Measurements from ENCODE around the gene KDM4B. TPM values are rescaled to one million over a fixed set of nuclear protein-coding genes. Genes with fewer than 3 reads are reported as not detected.

Gene KDM4B
- total and polyA plus RNA-seq, 2 donors (not counting 1 experiment from before 2014, with no cell fraction given), result 6.4 to 14.4 TPM

DNA sequence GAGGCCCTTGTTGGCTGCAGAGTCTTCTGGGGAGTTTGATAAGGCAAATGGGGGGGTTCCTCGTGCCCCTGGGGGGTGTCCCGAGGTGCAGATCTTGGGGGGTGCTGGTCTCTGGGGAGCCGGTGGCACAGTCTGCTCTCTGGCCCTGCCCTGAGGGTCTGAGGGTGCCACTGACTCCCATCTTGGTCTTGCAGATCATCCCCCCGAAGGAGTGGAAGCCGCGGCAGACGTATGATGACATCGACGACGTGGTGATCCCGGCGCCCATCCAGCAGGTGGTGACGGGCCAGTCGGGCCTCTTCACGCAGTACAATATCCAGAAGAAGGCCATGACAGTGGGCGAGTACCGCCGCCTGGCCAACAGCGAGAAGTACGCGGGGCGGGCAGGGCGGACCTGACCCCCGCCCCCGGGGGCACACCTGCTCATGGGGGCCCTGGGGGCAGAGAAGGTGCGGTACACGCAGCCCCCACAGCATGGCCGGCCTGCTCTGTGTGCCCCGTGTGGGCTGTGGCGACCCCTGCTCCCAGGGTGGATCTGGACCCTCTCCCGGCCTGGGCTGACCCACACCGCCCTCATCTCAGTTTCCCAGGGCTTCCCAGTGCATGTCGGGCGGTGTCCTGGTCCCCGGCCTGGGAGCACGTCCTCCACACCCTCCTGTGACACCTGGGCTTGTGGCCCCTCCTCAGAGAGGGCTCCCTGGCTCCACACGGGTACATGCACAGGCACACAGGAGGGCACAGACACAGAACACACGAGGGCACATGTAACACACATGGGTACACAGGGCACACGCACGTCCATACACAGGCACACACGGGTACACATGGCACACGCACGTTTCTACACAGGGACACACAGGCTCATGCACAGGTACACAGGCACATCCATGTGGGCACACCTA lies 71.0 kb downstream of the KDM4B start:
- Histone ChIP-seq H3K36me3 (ENCODE audit: control insufficient read depth, insufficient read depth, low read length) (peaks cover 17% of the 10 kb centered on the region), H3K4me1 (ENCODE audit: control insufficient read depth, extremely low read depth, insufficient read depth, low read length) (peaks cover 8% of the 10 kb centered on the region), H4K20me1 (ENCODE audit: control insufficient read depth, extremely low read depth, insufficient read depth, low read length) (no peaks in the 10 kb centered on the region), H3K9me3 (ENCODE audit: control insufficient read depth, insufficient read depth, low read depth, low read length) (no peaks in the 10 kb centered on the region), H3K79me2 (ENCODE audit: control insufficient read depth, insufficient read depth, low read length) (no peaks in the 10 kb centered on the region), H3K27me3 (ENCODE audit: control insufficient read depth, insufficient read depth, low read length) (no peaks in the 10 kb centered on the region), H3K27ac (ENCODE audit: insufficient read depth, low read length) (no peak overlapping the region), H3K4me3 (replicated peaks in 1 of 4; ENCODE audit: control extremely low read depth in 1 of 4, insufficient read depth in 1 of 4, low read depth in 3 of 4, low read length in 4 of 4) (no peak overlapping the region), H3K4me2 (ENCODE audit: extremely low read depth, insufficient read depth, low read length) (no peak overlapping the region), H3K9ac (ENCODE audit: insufficient read depth, low read length) (no peak overlapping the region), H2AFZ (ENCODE audit: low read length) (no peak overlapping the region)
- no peak for DNase-seq (ENCODE audit: low read depth in 2 of 2)
- TF ChIP-seq, protein P1, sequence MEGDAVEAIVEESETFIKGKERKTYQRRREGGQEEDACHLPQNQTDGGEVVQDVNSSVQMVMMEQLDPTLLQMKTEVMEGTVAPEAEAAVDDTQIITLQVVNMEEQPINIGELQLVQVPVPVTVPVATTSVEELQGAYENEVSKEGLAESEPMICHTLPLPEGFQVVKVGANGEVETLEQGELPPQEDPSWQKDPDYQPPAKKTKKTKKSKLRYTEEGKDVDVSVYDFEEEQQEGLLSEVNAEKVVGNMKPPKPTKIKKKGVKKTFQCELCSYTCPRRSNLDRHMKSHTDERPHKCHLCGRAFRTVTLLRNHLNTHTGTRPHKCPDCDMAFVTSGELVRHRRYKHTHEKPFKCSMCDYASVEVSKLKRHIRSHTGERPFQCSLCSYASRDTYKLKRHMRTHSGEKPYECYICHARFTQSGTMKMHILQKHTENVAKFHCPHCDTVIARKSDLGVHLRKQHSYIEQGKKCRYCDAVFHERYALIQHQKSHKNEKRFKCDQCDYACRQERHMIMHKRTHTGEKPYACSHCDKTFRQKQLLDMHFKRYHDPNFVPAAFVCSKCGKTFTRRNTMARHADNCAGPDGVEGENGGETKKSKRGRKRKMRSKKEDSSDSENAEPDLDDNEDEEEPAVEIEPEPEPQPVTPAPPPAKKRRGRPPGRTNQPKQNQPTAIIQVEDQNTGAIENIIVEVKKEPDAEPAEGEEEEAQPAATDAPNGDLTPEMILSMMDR (conservative IDR thresholded peaks at IDR 0.05 in 1 of 2, IDR thresholded peaks at IDR 0.05 in 1 of 2; ENCODE audit: low read depth in 1 of 2, low read length in 2 of 2), result no peak
- TF ChIP-seq EZH2 (IDR thresholded peaks at IDR 0.05; ENCODE audit: low read length, missing control alignments), result no peak

DNA sequence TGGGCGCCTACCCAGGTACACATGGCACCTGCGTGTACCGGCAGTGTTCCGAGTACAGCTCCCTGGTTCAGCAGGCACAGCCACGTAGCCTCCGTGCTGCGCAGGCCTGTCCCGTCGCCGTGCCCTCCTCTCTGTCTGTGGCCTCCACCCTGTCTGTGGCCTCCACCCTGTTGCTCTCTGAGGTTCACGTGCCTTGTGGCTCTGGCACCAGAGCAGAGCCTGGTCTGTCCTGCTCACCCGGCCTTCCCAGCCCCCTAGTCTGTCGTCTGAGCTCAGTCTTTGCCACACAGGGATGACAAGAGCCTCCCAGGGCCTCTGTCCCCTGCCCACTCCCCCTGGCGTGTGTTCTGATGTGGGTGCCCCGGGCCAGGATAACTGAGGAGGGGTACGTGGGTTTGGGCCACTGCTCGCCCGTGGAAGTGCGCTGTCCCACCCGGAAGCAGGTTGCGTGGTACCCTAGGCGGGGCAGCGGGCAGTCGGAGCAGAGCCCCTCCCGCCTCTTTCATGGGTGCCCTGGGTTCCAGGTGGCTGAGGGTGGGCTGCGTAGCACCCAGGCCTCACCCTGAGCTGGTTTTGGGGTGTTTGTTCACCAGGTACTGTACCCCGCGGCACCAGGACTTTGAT lies 71.7 kb downstream of the KDM4B start:
- no peak overlapping the region for H2AFZ ChIP-seq (ENCODE audit: low read length)

More for the DNA sequence above, 71.7 kb downstream of the KDM4B start:
- no peak overlapping the region for H3K9ac ChIP-seq (ENCODE audit: insufficient read depth, low read length)
- H3K27me3 ChIP-seq (ENCODE audit: control insufficient read depth, insufficient read depth, low read length), result no peaks in the 10 kb centered on the region
- no peaks in the 10 kb centered on the region for H4K20me1 ChIP-seq (ENCODE audit: control insufficient read depth, extremely low read depth, insufficient read depth, low read length)
- no peak overlapping the region for H3K4me2 ChIP-seq (ENCODE audit: extremely low read depth, insufficient read depth, low read length)
- H3K4me3 ChIP-seq (replicated peaks in 1 of 4; ENCODE audit: control extremely low read depth in 1 of 4, insufficient read depth in 1 of 4, low read depth in 3 of 4, low read length in 4 of 4), result no peak overlapping the region
- H3K27ac ChIP-seq (ENCODE audit: insufficient read depth, low read length), result no peak overlapping the region
- peaks cover 8% of the 10 kb centered on the region for H3K4me1 ChIP-seq (ENCODE audit: control insufficient read depth, extremely low read depth, insufficient read depth, low read length)
- no peaks in the 10 kb centered on the region for H3K9me3 ChIP-seq (ENCODE audit: control insufficient read depth, insufficient read depth, low read depth, low read length)
- H3K36me3 ChIP-seq (ENCODE audit: control insufficient read depth, insufficient read depth, low read length), result peaks cover 14% of the 10 kb centered on the region
- TF ChIP-seq, protein P1 (conservative IDR thresholded peaks at IDR 0.05 in 1 of 2, IDR thresholded peaks at IDR 0.05 in 1 of 2; ENCODE audit: low read depth in 1 of 2, low read length in 2 of 2), result no peak
- no peak for TF ChIP-seq EZH2 (IDR thresholded peaks at IDR 0.05; ENCODE audit: low read length, missing control alignments)
- no peaks in the 10 kb centered on the region for H3K79me2 ChIP-seq (ENCODE audit: control insufficient read depth, insufficient read depth, low read length)
- DNase-seq (ENCODE audit: low read depth in 2 of 2), result no peak
